Fibroblast of the aortic adventitia (primary cell): ENCODE measurements around the gene DTNB. TPM values are rescaled to one million over a fixed set of nuclear protein-coding genes. Genes with fewer than 3 reads are reported as not detected.

ENCODE experiments used
- DNase-seq: peaks from one replicate; pipeline ENCODE4 v3.0.0-alpha.2; 2010; ENCODE audit warnings: low read depth
- H3K4me3 ChIP-seq: 2 replicates; pipeline ENCODE4 v1.5.1; 2011; ENCODE audit warnings: low read depth, mild to moderate bottlenecking, control low read depth, low read length, moderate library complexity
- small RNA-seq: library from RNA; depleted of rRNA; stranded (forward); fragments of <200 nt; gene quantifications from one replicate; pipeline ENCODE3, GENCODE V24; 2012
- total RNA-seq: library from RNA; depleted of rRNA; stranded (reverse); fragments of >200 nt; gene quantifications from 2 replicates; pipeline ENCODE4 v1.2.3, GENCODE V29; 2012; ENCODE audit warnings: low replicate concordance
- TF ChIP-seq, protein P1 (sequence below): IDR thresholded peaks from 2 replicates; pipeline ENCODE4 v1.5.1; 2011; ENCODE audit warnings: mild to moderate bottlenecking, low read length, control low read depth, inconsistent platforms; ENCODE audit not compliant: insufficient read depth

Gene DTNB
- total RNA-seq, 1 donor, result 11.7 TPM

DNA sequence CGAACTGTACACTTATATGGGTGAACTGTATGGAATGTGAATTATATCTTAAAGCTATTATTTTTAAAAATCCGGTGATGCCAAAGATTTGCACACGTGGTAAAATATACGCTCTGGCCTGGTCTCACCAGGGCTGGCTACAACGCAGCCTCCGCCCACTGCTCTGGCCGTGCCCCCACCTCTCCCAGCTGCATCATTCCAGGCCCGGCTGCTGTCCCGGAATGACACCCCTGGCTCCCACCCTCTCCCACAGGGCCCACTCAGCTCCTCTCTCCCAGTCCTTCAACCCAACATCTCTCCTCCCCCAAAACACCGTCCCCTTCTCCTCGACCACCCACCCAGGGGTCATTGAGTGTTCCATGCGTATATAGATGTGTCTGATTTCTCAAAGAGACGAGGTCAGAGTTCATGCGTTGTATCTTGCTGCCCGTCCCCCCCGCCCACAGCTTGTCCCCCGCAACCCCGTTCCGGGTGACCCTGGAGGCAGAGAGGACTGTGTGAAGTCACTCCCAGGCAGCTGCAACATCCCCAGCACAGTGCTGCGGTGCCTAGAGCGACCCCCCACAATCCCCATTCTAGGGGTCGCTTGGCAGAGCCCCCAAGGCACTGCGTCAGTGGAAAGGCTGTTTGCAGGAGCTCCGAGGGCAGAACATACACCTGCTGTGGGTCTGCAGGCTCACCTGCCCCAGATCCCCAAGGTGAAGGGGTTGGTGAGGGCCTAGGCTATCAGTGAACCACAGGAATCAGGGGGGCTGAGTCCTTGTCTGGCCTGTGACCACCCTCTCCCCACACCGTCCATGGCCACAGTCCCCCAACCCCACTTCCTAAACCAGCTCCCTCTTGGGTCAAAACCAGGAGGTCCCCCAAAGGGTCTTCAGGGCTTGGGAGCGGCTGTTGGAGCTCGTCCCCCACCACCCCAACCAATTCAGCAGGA is 345.0 kb downstream of the DTNB start:
- TF ChIP-seq, protein P1, sequence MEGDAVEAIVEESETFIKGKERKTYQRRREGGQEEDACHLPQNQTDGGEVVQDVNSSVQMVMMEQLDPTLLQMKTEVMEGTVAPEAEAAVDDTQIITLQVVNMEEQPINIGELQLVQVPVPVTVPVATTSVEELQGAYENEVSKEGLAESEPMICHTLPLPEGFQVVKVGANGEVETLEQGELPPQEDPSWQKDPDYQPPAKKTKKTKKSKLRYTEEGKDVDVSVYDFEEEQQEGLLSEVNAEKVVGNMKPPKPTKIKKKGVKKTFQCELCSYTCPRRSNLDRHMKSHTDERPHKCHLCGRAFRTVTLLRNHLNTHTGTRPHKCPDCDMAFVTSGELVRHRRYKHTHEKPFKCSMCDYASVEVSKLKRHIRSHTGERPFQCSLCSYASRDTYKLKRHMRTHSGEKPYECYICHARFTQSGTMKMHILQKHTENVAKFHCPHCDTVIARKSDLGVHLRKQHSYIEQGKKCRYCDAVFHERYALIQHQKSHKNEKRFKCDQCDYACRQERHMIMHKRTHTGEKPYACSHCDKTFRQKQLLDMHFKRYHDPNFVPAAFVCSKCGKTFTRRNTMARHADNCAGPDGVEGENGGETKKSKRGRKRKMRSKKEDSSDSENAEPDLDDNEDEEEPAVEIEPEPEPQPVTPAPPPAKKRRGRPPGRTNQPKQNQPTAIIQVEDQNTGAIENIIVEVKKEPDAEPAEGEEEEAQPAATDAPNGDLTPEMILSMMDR, result no peak
- H3K4me3 ChIP-seq, result no peak overlapping the region
- no peak for DNase-seq

Small RNAs within 50 kb of the gene (small RNA-seq; reads per million reads assigned to genes)
- gene MIR1301, result 2.5 reads per million, percentile 75 among the genes with 10 or more reads in this experiment
- gene RF00019, result not detected

Other genes with a start within 250 kb of the DTNB start
- gene ASXL2, start 204.9 kb upstream of the DTNB start, total RNA-seq, result 11.7 and 22.0 TPM in 2 replicates